GM12878 (cell line): ENCODE measurements around the gene PDGFD. TPM values are rescaled to one million over a fixed set of nuclear protein-coding genes. Genes with fewer than 3 reads are reported as not detected.

Experiments
- ATAC-seq: fragments of 200-7000 bp; cut with Tn5 transposase; 3 replicates; pipeline ENCODE4 v1.9.1; 2020; ENCODE audit warnings: mild to moderate bottlenecking, moderate library complexity
- BruUV-seq: library from RNA; stranded (reverse); fragments of 400-500 nt; replicated peaks from 2 replicates; lab custom pipeline; 2021; lab: Mats Ljungman, UMichigan
- CTCF ChIA-PET: fragments of 300-600 bp; sonication (Branson Sonifier 250); formaldehyde crosslinking; extraction: SDS; loops from one replicate; lab custom pipeline; 2021; ENCODE audit warnings: inconsistent platforms; lab: Yijun Ruan, JAX
- POLR2A ChIA-PET: fragments of 350-600 bp; formaldehyde crosslinking; extraction: SDS; loops from one replicate; lab custom pipeline; 2021; ENCODE audit warnings: inconsistent platforms; lab: Charles Lee
- RAD21 ChIA-PET: fragments of 300-600 bp; sonication (Branson Sonifier 250); formaldehyde crosslinking; loops from one replicate; lab custom pipeline; 2023; ENCODE audit warnings: antibody characterized with exemption; ENCODE audit not compliant: unreplicated experiment; lab: Charles Lee
- SMC1A ChIA-PET: fragments of 300-600 bp; sonication (Branson Sonifier 250); formaldehyde crosslinking; loops from one replicate; lab custom pipeline; 2023; ENCODE audit not compliant: unreplicated experiment, uncharacterized antibody; lab: Charles Lee
- DNase-seq: peaks from one replicate; pipeline ENCODE4 v3.0.0-alpha.2; 2011; ENCODE audit warnings: low read depth, low spot score
- FAIRE-seq: peaks from 3 replicates; lab custom pipeline; 2011; peaks lifted over from hg19 to GRCh38; lab: Jason Lieb, UNC
- H2AFZ ChIP-seq: 2 replicates; pipeline ENCODE4 v1.6.0; 2011; ENCODE audit warnings: low read depth, low read length, control low read depth; ENCODE audit not compliant: control insufficient read depth
- H3K27ac ChIP-seq: 2 replicates; pipeline ENCODE4 v1.5.1; 2011; ENCODE audit warnings: control low read depth; ENCODE audit not compliant: control insufficient read depth, insufficient read depth
- H3K27me3 ChIP-seq, 2 experiments: replicated peaks in 1 of 2; 2 replicates each; pipeline versions ENCODE4 v1.6.0 to v1.6.1; 2011; ENCODE audit warnings: low read length in 1 of 2; ENCODE audit not compliant: control insufficient read depth in 2 of 2, insufficient read depth in 2 of 2
- H3K36me3 ChIP-seq, 2 experiments: 2 replicates each; pipeline ENCODE4 v1.5.1; 2011; ENCODE audit warnings: low read length in 1 of 2; ENCODE audit not compliant: control insufficient read depth in 2 of 2, insufficient read depth in 2 of 2
- H3K4me1 ChIP-seq: 2 replicates; pipeline ENCODE4 v1.6.1; 2011; ENCODE audit warnings: mild to moderate bottlenecking, low read length, moderate library complexity, mixed read lengths; ENCODE audit not compliant: control insufficient read depth, insufficient read depth
- H3K4me2 ChIP-seq: 2 replicates; pipeline ENCODE4 v1.6.0; 2011; ENCODE audit warnings: control low read depth; ENCODE audit not compliant: control insufficient read depth, insufficient read depth
- H3K4me3 ChIP-seq: fragments of 200-600 bp; sonication (generic); 2 replicates; pipeline ENCODE4 v1.5.1; 2016
- H3K79me2 ChIP-seq: 2 replicates; pipeline ENCODE4 v1.6.0; 2011; ENCODE audit warnings: low read length; ENCODE audit not compliant: control insufficient read depth, insufficient read depth
- H3K9ac ChIP-seq: 2 replicates; pipeline ENCODE4 v1.8.0; 2011; ENCODE audit warnings: low read length, control low read depth, mixed read lengths; ENCODE audit not compliant: control insufficient read depth, insufficient read depth
- H3K9me3 ChIP-seq: replicated peaks from 3 replicates; pipeline ENCODE4 v1.5.1; 2011; ENCODE audit warnings: mild to moderate bottlenecking, low read length; ENCODE audit not compliant: control insufficient read depth, insufficient read depth
- H4K20me1 ChIP-seq: 2 replicates; pipeline ENCODE4 v1.6.0; 2011; ENCODE audit not compliant: control insufficient read depth, insufficient read depth
- CREB1 ChIP-seq: IDR thresholded peaks from 2 replicates; pipeline ENCODE4 v1.6.1; 2012; ENCODE audit warnings: low read depth, mild to moderate bottlenecking, inconsistent platforms
- IRF4 ChIP-seq: IDR thresholded peaks from 2 replicates; pipeline ENCODE4 v1.6.1; 2011; ENCODE audit warnings: low read depth, low read length
- KLF5 ChIP-seq: fragments of 450-650 bp; IDR thresholded peaks from 2 replicates; pipeline ENCODE4 v1.6.1; 2014; ENCODE audit warnings: mild to moderate bottlenecking; ENCODE audit not compliant: partially characterized antibody
- SMAD5 ChIP-seq: IDR thresholded peaks from 2 replicates; pipeline ENCODE4 v1.6.1; 2016; ENCODE audit warnings: antibody characterized with exemption, low read depth
- ZBED1 ChIP-seq: IDR thresholded peaks from 2 replicates; pipeline ENCODE4 v1.6.1; 2016; ENCODE audit warnings: borderline replicate concordance
- WGBS: methylation state at CpG from one replicate; pipeline ENCODE4 v1.1.6; 2016; ENCODE audit warnings: low lambda C conversion rate; ENCODE audit not compliant: insufficient replicate concordance, insufficient coverage; ENCODE audit errors: missing lambda C conversion rate; 5-methylcytosine and 5-hydroxymethylcytosine counted together
- in situ Hi-C: fragments of 300-500 bp; cut with MboI; formaldehyde crosslinking; loops from 9 replicates; pipeline ENCODE4 v1.14.3; 2018; ENCODE audit warnings: mixed read lengths
- intact Hi-C: fragments of 100-400 bp; cut with micrococcal nuclease; formaldehyde crosslinking; loops from one replicate; pipeline ENCODE4 v1.14.2; 2022; ENCODE audit not compliant: unreplicated experiment
- polyA plus RNA-seq, 11 experiments: library from polyadenylated mRNA; depleted of rRNA in 4 of 11; unstranded in 6 of 11; stranded (reverse) in 5 of 11; fragments of >200 nt; fragmentation: Nextera tagmentation in 4 of 11; fragmentation: Illumina TruSeq in 1 of 11; extraction: Ambion mirVana in 4 of 11; extraction: Trizol in 1 of 11; gene quantifications; 1 replicate in 1 of 11; 2 replicates in 10 of 11; pipeline versions ENCODE4 v1.2.1 to v1.2.3, GENCODE V29; 2011 to 2016; ENCODE audit warnings: inconsistent platforms in 2 of 11, missing spikeins in 2 of 11, low read depth in 1 of 11
- total RNA-seq, 4 experiments: library from RNA; depleted of rRNA in 3 of 4; stranded (reverse); fragments of >200 nt in 3 of 4; fragmentation: Illumina TruSeq in 1 of 4; extraction: Trizol in 1 of 4; gene quantifications; 2 replicates each; pipeline versions ENCODE4 v1.2.1 to v1.2.3, GENCODE V29; 2013 to 2021
- TF ChIP-seq, protein P1 (sequence below): IDR thresholded peaks from 2 replicates; pipeline ENCODE4 v1.6.1; 2012; ENCODE audit warnings: low read depth, low read length, improper control_type of control experiment
- TF ChIP-seq, protein P2 (sequence below): fragments of 450-650 bp; IDR thresholded peaks from 2 replicates; pipeline ENCODE4 v1.6.1; 2017; ENCODE audit warnings: low read depth, mild to moderate bottlenecking, moderate library complexity
- TF ChIP-seq, protein P3 (sequence below), 3 experiments: IDR thresholded peaks in 2 of 3; conservative IDR thresholded peaks in 1 of 3; 2 replicates each; pipeline ENCODE4 v1.5.1; 2011; ENCODE audit warnings: low read depth in 3 of 3, low read length in 3 of 3, mild to moderate bottlenecking in 3 of 3, control low read depth in 2 of 3, moderate library complexity in 2 of 3, inconsistent platforms in 1 of 3, mixed read lengths in 1 of 3; ENCODE audit not compliant: control insufficient read depth in 2 of 3, insufficient read depth in 1 of 3; ENCODE audit errors: extremely low read depth in 1 of 3

PDGFD gene
- total and polyA plus RNA-seq, 10 of the 15 experiments (the other 5 are each of a cell fraction or from before 2014, with no cell fraction given), result 0.05 to 0.13 TPM; not detected in 8

DNA sequence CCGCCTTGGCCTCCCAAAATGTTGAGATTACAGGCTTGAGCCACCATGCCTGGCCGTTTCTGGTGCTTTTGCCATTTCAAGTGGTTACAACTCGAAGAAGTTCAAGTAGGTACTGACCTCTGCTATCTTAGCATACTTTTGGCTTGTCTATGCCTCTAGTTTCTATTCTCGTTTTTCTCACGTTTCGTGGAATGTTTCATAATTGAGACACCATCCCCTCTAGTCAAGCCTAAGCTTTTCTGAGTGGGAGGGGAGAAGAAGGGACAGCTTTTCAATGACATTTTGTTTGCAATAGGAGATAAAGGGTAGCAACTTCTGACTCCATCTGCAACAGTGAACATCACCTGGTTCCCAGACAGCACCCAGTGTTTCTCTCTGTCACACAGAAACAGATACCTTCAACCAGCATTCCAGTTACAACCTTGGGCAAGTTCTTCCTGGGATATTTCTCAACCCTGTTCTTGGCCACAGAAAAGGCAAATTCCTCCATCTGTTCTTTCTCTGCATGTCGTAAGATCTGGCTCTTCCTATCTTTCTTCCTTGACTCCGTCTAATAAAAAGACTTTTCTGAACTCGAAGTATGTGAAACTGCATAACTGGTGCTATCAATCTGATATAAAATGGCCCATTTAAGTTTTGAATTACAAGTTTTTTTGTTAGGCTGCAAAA lies 102.0 kb downstream of the PDGFD start:
- no peak for DNase-seq
- intact Hi-C loops, result no loop called here
- TF ChIP-seq IRF4 (no peak), SMAD5 (no peak), ZBED1 (no peak), KLF5 (no peak), CREB1 (no peak)
- TF ChIP-seq, protein P1, sequence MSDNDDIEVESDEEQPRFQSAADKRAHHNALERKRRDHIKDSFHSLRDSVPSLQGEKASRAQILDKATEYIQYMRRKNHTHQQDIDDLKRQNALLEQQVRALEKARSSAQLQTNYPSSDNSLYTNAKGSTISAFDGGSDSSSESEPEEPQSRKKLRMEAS, result no peak
- TF ChIP-seq, protein P2, sequence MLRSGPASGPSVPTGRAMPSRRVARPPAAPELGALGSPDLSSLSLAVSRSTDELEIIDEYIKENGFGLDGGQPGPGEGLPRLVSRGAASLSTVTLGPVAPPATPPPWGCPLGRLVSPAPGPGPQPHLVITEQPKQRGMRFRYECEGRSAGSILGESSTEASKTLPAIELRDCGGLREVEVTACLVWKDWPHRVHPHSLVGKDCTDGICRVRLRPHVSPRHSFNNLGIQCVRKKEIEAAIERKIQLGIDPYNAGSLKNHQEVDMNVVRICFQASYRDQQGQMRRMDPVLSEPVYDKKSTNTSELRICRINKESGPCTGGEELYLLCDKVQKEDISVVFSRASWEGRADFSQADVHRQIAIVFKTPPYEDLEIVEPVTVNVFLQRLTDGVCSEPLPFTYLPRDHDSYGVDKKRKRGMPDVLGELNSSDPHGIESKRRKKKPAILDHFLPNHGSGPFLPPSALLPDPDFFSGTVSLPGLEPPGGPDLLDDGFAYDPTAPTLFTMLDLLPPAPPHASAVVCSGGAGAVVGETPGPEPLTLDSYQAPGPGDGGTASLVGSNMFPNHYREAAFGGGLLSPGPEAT, result no peak
- TF ChIP-seq, protein P3, sequence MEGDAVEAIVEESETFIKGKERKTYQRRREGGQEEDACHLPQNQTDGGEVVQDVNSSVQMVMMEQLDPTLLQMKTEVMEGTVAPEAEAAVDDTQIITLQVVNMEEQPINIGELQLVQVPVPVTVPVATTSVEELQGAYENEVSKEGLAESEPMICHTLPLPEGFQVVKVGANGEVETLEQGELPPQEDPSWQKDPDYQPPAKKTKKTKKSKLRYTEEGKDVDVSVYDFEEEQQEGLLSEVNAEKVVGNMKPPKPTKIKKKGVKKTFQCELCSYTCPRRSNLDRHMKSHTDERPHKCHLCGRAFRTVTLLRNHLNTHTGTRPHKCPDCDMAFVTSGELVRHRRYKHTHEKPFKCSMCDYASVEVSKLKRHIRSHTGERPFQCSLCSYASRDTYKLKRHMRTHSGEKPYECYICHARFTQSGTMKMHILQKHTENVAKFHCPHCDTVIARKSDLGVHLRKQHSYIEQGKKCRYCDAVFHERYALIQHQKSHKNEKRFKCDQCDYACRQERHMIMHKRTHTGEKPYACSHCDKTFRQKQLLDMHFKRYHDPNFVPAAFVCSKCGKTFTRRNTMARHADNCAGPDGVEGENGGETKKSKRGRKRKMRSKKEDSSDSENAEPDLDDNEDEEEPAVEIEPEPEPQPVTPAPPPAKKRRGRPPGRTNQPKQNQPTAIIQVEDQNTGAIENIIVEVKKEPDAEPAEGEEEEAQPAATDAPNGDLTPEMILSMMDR (IDR thresholded peaks at IDR 0.05 in 2 of 3, conservative IDR thresholded peaks at IDR 0.05 in 1 of 3; ENCODE audit: control insufficient read depth in 2 of 3, extremely low read depth in 1 of 3, insufficient read depth in 1 of 3, low read depth in 3 of 3, low read length in 3 of 3), result no peak
- TF ChIP-seq, all 136 proteins: peak for 0
- ChIA-PET POLR2A (interaction anchor here (0.6 kb wide), 1 partner anchor 131 kb away, joined by 3 read pairs; no protein-coding TSS in a partner anchor), CTCF (no interaction called here), SMC1A (no interaction called here), RAD21 (no interaction called here)
- ATAC-seq, result no peak
- no peak overlapping the region for H3K9ac ChIP-seq
- 43% methylated on average over 9 of the region's 9 CpGs for WGBS
- no TSS peak for BruUV-seq
- no peaks in the 10 kb centered on the region for H4K20me1 ChIP-seq
- H3K4me1 ChIP-seq, result no peaks in the 10 kb centered on the region
- no peaks in the 10 kb centered on the region for H3K27me3 ChIP-seq
- no peak overlapping the region for H2AFZ ChIP-seq
- H3K4me3 ChIP-seq, result no peak overlapping the region
- FAIRE-seq, result no peak
- H3K9me3 ChIP-seq, result no peaks in the 10 kb centered on the region; the same call in 2 of the 3 replicates
- H3K79me2 ChIP-seq, result no peaks in the 10 kb centered on the region
- in situ Hi-C loops, result no loop called here
- no peak overlapping the region for H3K4me2 ChIP-seq
- no peak overlapping the region for H3K27ac ChIP-seq
- no peaks in the 10 kb centered on the region for H3K36me3 ChIP-seq
